A673 (cell line): ENCODE data around the gene DEDD. TPM values are rescaled to one million over a fixed set of nuclear protein-coding genes. Genes with fewer than 3 reads are reported as not detected.

ENCODE experiments used
- BruUV-seq: library from RNA; stranded (reverse); fragments of 400-500 nt; replicated peaks from 2 replicates; lab custom pipeline; 2021; lab: Mats Ljungman, UMichigan
- CTCF ChIA-PET: fragments of 300-600 bp; sonication (Branson Sonifier 250); formaldehyde crosslinking; loops from one replicate; lab custom pipeline; 2022; ENCODE audit warnings: antibody characterized with exemption; lab: Charles Lee
- POLR2A ChIA-PET: fragments of 300-600 bp; sonication (Branson Sonifier 250); formaldehyde crosslinking; loops from one replicate; lab custom pipeline; 2022; ENCODE audit warnings: antibody characterized with exemption; ENCODE audit not compliant: low non-redundant PET; lab: Charles Lee
- DNase-seq: peaks from one replicate; pipeline ENCODE4 v3.0.0-alpha.2; 2015; ENCODE audit warnings: low spot score
- H3K27ac ChIP-seq: fragments of 200-600 bp; sonication (generic); 2 replicates; pipeline ENCODE4 v1.5.1; 2016; ENCODE audit warnings: mixed run types, low read depth, mild to moderate bottlenecking, mixed read lengths, antibody characterized with exemption, low read length; ENCODE audit not compliant: poor library complexity, severe bottlenecking
- H3K27me3 ChIP-seq: fragments of 200-600 bp; sonication (generic); replicated peaks from 2 replicates; pipeline ENCODE4 v1.6.1; 2017; ENCODE audit warnings: mixed run types, low read depth, mild to moderate bottlenecking, mixed read lengths, antibody characterized with exemption, low read length; ENCODE audit not compliant: insufficient read depth, poor library complexity
- H3K36me3 ChIP-seq: fragments of 200-600 bp; sonication (generic); 2 replicates; pipeline ENCODE4 v1.6.1; 2016; ENCODE audit warnings: mixed run types, mild to moderate bottlenecking, mixed read lengths, antibody characterized with exemption, low read length; ENCODE audit not compliant: insufficient read depth, poor library complexity, severe bottlenecking
- H3K4me1 ChIP-seq: fragments of 200-600 bp; sonication (generic); 2 replicates; pipeline ENCODE4 v1.6.1; 2017; ENCODE audit warnings: mixed run types, mild to moderate bottlenecking, mixed read lengths, antibody characterized with exemption, low read length; ENCODE audit not compliant: insufficient read depth, poor library complexity, severe bottlenecking
- H3K4me3 ChIP-seq: fragments of 200-600 bp; sonication (generic); 2 replicates; pipeline ENCODE4 v1.5.1; 2016; ENCODE audit warnings: low read depth, mixed run types, mild to moderate bottlenecking, mixed read lengths, low read length; ENCODE audit not compliant: poor library complexity, severe bottlenecking
- H3K9me3 ChIP-seq: fragments of 200-600 bp; sonication (generic); 2 replicates; pipeline ENCODE4 v1.6.1; 2016; ENCODE audit warnings: mixed run types, low read depth, mild to moderate bottlenecking, mixed read lengths, antibody characterized with exemption, low read length; ENCODE audit not compliant: poor library complexity, severe bottlenecking
- CTCF ChIP-seq: fragments of 300-800, 200-600 bp; sonication (generic); conservative IDR thresholded peaks from 2 replicates; pipeline ENCODE4 v1.5.1; 2017; ENCODE audit warnings: low read depth, mild to moderate bottlenecking, antibody characterized with exemption, low read length, moderate library complexity, mixed read lengths
- EZH2 ChIP-seq: fragments of 200-600 bp; sonication (generic); IDR thresholded peaks from 2 replicates; pipeline ENCODE4 v1.6.1; 2017; ENCODE audit warnings: borderline replicate concordance, low read depth, mild to moderate bottlenecking, mixed read lengths, antibody characterized with exemption, low read length; ENCODE audit not compliant: poor library complexity, severe bottlenecking
- intact Hi-C: fragments of 100-400 bp; cut with micrococcal nuclease; formaldehyde crosslinking; loops from one replicate; pipeline ENCODE4 v1.10.0; 2022; ENCODE audit not compliant: unreplicated experiment
- total RNA-seq: library from RNA; stranded (reverse); gene quantifications from 2 replicates; pipeline ENCODE4 v1.2.3, GENCODE V29; 2021

The DEDD gene
- total RNA-seq, 1 experiment from 2014 or later, result 54.6 TPM

GRCh38 chr1:161162052-161162451 is 29.6 kb upstream of the DEDD start:
- ChIA-PET POLR2A (interaction anchor here (0.6 kb wide), 1 partner anchor 157 kb away, joined by 3 read pairs; no protein-coding TSS in a partner anchor), CTCF (no interaction called here)
- no peaks in the 10 kb centered on the region for H3K9me3 ChIP-seq
- H3K27ac ChIP-seq, result no peak overlapping the region
- peaks cover 34% of the 10 kb centered on the region for H3K36me3 ChIP-seq
- no TSS peak for BruUV-seq
- H3K4me1 ChIP-seq, result peaks cover 5% of the 10 kb centered on the region
- no peak for DNase-seq
- H3K27me3 ChIP-seq, result no peaks in the 10 kb centered on the region
- intact Hi-C loops, result no loop called here
- TF ChIP-seq CTCF, result no peak
- no peak for TF ChIP-seq EZH2
- no peak overlapping the region for H3K4me3 ChIP-seq

- no peak for DNase-seq
- Histone ChIP-seq H3K9me3 (no peaks in the 10 kb centered on the region), H3K27me3 (no peaks in the 10 kb centered on the region), H3K36me3 (peaks cover 34% of the 10 kb centered on the region), H3K4me1 (peaks cover 5% of the 10 kb centered on the region), H3K27ac (no peak overlapping the region), H3K4me3 (no peak overlapping the region)
- intact Hi-C loops, result no loop called here
- ChIA-PET CTCF (no interaction called here), POLR2A (no interaction called here)
- TF ChIP-seq CTCF, result no peak
- BruUV-seq, result no TSS peak
Measured at GRCh38 chr1:161161652-161162051, 29.2 kb upstream of the DEDD start.

GRCh38 chr1:161160671-161161145 is 28.2 kb upstream of the DEDD start:
- Histone ChIP-seq H3K9me3 (no peaks in the 10 kb centered on the region), H3K27ac (peak overlapping the region; percentile 92), H3K4me1 (peaks cover 5% of the 10 kb centered on the region), H3K4me3 (peak overlapping the region; percentile 82), H3K36me3 (peaks cover 34% of the 10 kb centered on the region), H3K27me3 (no peaks in the 10 kb centered on the region)
- ChIA-PET CTCF (no interaction called here), POLR2A (no interaction called here)
- no TSS peak for BruUV-seq
- DNase-seq, result no peak
- intact Hi-C loops, result no loop called here
- TF ChIP-seq CTCF (no peak), EZH2 (no peak)
